Mucosa of stomach (tissue), 1 donor: ENCODE results near the gene APLN.

ENCODE experiments used
- H3K27me3 ChIP-seq: one replicate; pipeline ENCODE4 v1.7.0; 2013; ENCODE audit warnings: mild to moderate bottlenecking, low read length; ENCODE audit not compliant: control insufficient read depth, insufficient read depth
- H3K36me3 ChIP-seq: one replicate; pipeline ENCODE4 v1.7.0; 2013; ENCODE audit warnings: low read length; ENCODE audit not compliant: control insufficient read depth, insufficient read depth
- H3K4me1 ChIP-seq: one replicate; pipeline ENCODE4 v1.7.0; 2013; ENCODE audit warnings: mild to moderate bottlenecking, low read length; ENCODE audit not compliant: control insufficient read depth, insufficient read depth
- H3K4me3 ChIP-seq: one replicate; pipeline ENCODE4 v1.7.0; 2013; ENCODE audit warnings: low read length
- H3K9ac ChIP-seq: one replicate; pipeline ENCODE4 v1.7.0; 2013; ENCODE audit warnings: mild to moderate bottlenecking, low read length, moderate library complexity
- H3K9me3 ChIP-seq: one replicate; pipeline ENCODE4 v1.7.0; 2013; ENCODE audit warnings: mild to moderate bottlenecking, low read length, moderate library complexity; ENCODE audit not compliant: control insufficient read depth
- donor health status: Pancreatic carcinoma.

The APLN gene

DNA sequence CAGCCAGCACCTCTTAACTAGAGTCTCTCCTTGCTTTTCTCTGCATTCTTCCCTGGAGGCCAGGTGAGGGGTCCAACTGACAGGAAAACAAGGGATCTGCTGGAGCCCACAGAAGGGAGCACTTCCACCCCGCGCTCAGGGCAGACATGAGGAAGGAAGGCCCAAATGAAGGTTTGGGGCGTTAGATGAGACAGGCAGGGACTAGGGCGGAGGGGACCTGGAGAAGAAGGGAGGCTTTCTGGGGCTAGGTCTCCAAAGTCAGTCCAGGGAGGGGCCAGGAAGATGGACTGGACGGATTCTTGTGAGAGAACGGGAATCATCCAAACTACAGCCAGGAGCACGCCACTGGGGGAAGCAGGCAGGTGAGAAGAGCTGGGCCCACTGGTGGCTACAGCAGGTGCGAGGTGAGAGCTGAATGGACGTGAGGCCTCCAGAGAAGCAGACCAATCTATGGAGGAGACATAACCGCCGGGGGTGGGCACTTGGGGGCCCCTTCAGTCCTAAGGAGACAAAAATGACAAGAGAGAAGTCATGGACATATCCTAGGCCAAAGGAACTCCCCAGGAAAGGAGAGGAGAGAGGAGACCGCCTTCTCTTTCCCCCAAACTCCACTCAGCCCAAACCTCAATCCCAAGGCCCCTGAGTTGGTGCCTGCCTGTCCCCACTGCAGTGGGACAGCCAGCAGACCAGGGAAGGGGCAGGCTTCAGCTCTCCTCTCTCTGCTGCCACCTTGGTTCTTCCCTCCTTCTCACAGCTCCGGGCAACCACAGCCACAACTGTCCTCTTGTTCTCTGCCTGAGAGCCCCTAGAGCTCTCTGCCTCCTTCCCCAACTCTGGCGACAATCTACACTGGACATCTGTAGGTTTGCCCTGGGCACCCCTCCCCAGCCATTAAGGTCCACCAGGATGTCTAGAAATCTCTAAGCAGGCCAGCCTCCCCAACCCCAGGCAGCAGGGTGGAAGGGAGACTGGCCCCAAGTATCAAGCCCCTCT, 7.0 kb downstream of the APLN start:
- no peak overlapping the region for H3K4me3 ChIP-seq
- peaks cover 2% of the 10 kb centered on the region for H3K27me3 ChIP-seq
- no peak overlapping the region for H3K9ac ChIP-seq
- no peaks in the 10 kb centered on the region for H3K9me3 ChIP-seq
- no peaks in the 10 kb centered on the region for H3K4me1 ChIP-seq
- no peaks in the 10 kb centered on the region for H3K36me3 ChIP-seq

GRCh38 chrX:129646566-129647417, 8.0 kb downstream of the APLN start:
- H3K27me3 ChIP-seq, result no peaks in the 10 kb centered on the region
- no peak overlapping the region for H3K9ac ChIP-seq
- H3K36me3 ChIP-seq, result no peaks in the 10 kb centered on the region
- H3K4me3 ChIP-seq, result no peak overlapping the region
- no peaks in the 10 kb centered on the region for H3K9me3 ChIP-seq
- H3K4me1 ChIP-seq, result no peaks in the 10 kb centered on the region

DNA sequence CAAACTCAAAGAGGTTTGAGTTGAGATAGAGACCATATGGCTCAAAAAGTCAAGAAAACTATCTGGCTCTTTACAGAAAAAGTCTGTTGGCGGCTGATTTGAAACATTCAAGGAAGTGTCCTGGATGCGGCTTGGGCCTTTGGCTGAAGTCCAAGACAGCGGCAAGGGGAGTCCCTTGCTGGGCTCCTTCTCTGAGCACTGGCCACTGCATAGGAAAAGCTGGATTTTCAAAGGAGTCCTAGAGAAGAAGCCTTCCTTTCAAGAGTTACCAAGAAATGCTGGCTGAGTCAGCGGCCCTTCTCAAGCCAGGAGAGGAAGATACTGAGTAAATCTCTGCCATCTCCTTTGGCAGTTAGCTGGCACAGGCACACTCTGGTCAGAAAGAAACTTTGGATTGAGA, 12.1 kb downstream of the APLN start:
- Histone ChIP-seq H3K9ac (no peak overlapping the region), H3K4me1 (no peaks in the 10 kb centered on the region), H3K4me3 (no peak overlapping the region), H3K36me3 (no peaks in the 10 kb centered on the region), H3K9me3 (no peaks in the 10 kb centered on the region), H3K27me3 (no peaks in the 10 kb centered on the region)

GRCh38 chrX:129641941-129642340, 12.8 kb downstream of the APLN start:
- Histone ChIP-seq H3K27me3 (no peaks in the 10 kb centered on the region), H3K36me3 (no peaks in the 10 kb centered on the region), H3K4me3 (no peak overlapping the region), H3K9ac (no peak overlapping the region), H3K4me1 (no peaks in the 10 kb centered on the region), H3K9me3 (no peaks in the 10 kb centered on the region)

DNA sequence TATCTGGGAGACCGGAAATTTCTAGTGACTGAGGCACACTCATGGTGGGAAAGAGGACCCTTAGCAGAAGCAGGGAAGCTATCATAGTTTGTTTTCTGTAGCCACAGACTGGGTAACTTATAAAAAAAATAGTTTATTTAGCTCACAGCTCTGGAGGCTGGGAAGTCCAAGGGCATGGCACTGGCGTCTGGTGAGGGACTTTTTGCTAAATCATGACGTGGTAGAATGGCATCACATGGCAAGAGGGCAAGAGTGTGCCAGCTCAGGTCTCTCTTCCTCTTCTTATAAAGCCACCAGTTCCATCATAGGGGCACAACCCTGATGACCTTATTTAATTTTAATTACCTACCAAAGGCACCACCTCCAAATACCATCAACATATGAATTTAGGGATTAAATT, 13.3 kb downstream of the APLN start:
- Histone ChIP-seq H3K9ac (no peak overlapping the region), H3K4me3 (no peak overlapping the region)

DNA sequence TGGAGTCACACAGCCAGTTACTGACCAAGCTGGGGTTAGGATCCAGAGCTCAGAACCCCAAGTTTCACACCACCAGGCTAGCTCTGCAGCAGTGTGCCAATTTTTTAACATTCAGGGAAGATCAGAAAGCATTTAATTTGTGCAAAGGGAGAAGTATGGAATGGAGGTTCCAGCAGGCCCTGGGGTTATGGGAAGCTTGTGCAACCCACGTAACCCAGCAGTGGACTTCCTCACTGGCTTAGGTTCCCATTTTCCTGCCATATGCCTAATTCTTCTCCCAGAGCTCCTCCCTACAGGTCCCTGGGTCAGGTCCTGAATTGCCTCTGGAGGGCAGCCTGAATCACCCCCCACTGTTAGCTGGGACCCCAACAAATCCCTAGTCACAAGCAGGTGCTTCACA, 14.0 kb downstream of the APLN start:
- Histone ChIP-seq H3K4me1 (no peaks in the 10 kb centered on the region), H3K4me3 (no peak overlapping the region), H3K36me3 (no peaks in the 10 kb centered on the region), H3K9ac (no peak overlapping the region), H3K27me3 (no peaks in the 10 kb centered on the region), H3K9me3 (no peaks in the 10 kb centered on the region)

More for the DNA sequence above, 13.3 kb downstream of the APLN start:
- H3K36me3 ChIP-seq, result no peaks in the 10 kb centered on the region
- H3K4me1 ChIP-seq, result no peaks in the 10 kb centered on the region
- no peaks in the 10 kb centered on the region for H3K27me3 ChIP-seq
- H3K9me3 ChIP-seq, result no peaks in the 10 kb centered on the region

DNA sequence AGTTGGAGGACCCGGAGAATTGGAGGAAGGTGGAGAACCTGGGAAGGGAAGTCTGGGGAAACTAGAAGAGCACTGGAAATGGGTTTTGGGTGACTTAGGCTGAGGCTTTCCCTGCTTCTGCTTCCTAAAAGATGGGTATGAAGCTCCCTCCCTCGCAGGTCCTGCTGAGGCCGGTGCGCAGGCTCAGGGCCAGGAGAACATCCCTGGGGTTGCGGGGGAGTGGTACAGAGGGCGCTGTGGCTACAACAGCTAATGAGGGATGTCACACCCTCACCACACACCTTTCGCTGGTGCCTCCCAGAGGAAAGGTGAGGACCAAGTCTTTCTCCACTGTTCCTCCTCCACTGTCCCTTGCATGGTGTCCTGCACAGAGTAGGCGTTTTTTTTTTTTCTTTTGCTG, 15.8 kb downstream of the APLN start:
- no peak overlapping the region for H3K4me3 ChIP-seq
- no peaks in the 10 kb centered on the region for H3K9me3 ChIP-seq
- H3K4me1 ChIP-seq, result no peaks in the 10 kb centered on the region
- H3K36me3 ChIP-seq, result no peaks in the 10 kb centered on the region
- no peak overlapping the region for H3K9ac ChIP-seq
- no peaks in the 10 kb centered on the region for H3K27me3 ChIP-seq

DNA sequence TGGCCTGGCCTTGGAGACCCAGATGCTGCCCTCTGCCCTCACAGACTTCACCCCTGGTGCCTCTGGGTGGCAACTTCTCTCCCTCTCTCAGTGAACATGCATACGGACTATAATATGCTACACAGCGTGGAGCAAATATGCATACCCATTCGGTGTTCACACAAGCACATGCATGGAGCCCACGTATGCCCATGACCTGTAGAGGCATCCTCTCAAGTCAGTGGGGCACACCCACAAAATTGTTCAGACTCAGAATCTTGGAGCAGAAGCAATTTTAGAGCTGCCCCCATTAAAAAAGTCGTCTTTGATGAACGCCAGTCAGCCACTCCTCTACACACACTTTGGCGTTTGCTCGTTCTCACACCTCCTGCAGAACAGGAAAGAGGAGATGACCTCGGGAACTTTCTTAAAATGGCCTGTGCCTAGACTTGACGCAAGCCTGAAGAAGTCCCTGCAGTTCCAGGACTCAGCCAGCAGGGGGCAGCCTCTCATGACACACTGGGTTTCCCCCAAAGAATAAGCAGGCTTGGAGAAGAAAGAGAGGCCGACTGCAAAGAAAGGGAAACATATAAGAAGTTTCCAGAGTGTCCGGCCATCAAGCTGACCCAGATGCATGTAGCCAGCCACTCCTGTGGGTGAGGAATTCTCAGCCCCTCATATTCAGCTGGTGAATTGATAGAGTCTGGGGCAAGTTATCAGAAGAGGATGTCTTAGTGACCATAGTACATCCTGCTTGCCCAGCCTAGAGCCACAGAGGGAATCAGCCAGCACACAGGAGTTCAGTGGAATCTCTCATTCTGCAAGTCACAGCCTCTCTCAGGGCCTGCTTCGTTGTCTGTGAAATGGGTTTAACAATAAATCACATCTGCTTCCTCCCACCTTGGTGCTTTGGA, 17.3 kb downstream of the APLN start:
- Histone ChIP-seq H3K9ac (no peak overlapping the region), H3K27me3 (no peaks in the 10 kb centered on the region)

DNA sequence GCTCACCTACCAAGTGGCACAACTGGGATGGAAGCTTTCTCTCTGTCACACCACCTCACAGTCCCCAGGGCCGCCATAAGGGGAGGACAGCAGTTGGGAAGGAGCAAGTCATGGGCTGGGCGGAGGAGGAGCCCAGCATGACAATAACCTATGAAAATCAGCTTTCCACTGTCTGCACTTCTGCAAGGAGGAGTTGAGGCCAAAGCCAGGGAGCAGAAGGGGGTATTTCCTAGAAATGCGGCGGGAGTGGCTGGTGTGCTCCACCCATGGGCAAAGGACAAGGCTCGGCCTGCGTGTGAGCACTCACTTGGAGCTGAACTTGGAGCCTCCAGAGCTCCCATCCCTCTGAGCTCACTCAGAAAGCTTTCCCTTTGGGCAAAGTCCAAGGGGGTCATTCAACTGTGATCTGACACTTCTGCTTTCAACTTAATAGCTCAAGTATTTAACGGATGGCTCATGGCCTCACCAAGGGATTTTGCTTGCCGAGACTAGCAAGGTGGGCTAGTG, 18.5 kb downstream of the APLN start:
- Histone ChIP-seq H3K9ac (no peak overlapping the region), H3K36me3 (no peaks in the 10 kb centered on the region), H3K4me1 (no peaks in the 10 kb centered on the region), H3K4me3 (no peak overlapping the region), H3K27me3 (no peaks in the 10 kb centered on the region), H3K9me3 (no peaks in the 10 kb centered on the region)

More for the DNA sequence above, 17.3 kb downstream of the APLN start:
- H3K4me3 ChIP-seq, result no peak overlapping the region
- no peaks in the 10 kb centered on the region for H3K36me3 ChIP-seq
- H3K9me3 ChIP-seq, result no peaks in the 10 kb centered on the region
- no peaks in the 10 kb centered on the region for H3K4me1 ChIP-seq

GRCh38 chrX:129634541-129634940, 20.2 kb downstream of the APLN start:
- Histone ChIP-seq H3K36me3 (no peaks in the 10 kb centered on the region), H3K9me3 (no peaks in the 10 kb centered on the region), H3K4me1 (no peaks in the 10 kb centered on the region), H3K9ac (no peak overlapping the region), H3K27me3 (no peaks in the 10 kb centered on the region), H3K4me3 (no peak overlapping the region)

DNA sequence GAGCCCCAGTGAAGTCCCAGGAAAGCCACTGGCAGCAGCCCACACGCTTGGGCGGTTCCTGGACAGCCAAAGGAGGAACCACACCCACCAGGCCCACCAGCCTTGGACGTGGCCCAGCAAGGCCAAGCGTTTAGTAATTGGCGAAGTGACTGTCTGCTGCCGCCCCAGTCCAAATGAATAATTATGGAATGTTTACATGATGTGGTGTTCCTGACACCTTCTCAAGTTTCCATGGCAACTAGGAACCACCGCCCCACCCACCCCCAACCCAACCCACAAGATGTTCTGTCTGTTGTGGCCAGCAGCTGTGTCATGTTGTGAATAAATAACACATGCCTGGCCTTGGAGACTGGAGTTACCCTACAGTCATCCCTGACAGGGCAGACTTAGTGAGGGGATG, 22.3 kb downstream of the APLN start:
- H3K9ac ChIP-seq, result no peak overlapping the region
- H3K36me3 ChIP-seq, result no peaks in the 10 kb centered on the region
- H3K9me3 ChIP-seq, result no peaks in the 10 kb centered on the region

More for the DNA sequence above, 22.3 kb downstream of the APLN start:
- Histone ChIP-seq H3K4me3 (no peak overlapping the region), H3K27me3 (no peaks in the 10 kb centered on the region), H3K4me1 (no peaks in the 10 kb centered on the region)
